ELR (cell line): ENCODE results near the gene LYPLAL1.

Experiments used
- DNase-seq: peaks from one replicate; pipeline ENCODE4 v3.0.0-alpha.2; 2015; ENCODE audit warnings: low read depth

LYPLAL1 gene

DNA sequence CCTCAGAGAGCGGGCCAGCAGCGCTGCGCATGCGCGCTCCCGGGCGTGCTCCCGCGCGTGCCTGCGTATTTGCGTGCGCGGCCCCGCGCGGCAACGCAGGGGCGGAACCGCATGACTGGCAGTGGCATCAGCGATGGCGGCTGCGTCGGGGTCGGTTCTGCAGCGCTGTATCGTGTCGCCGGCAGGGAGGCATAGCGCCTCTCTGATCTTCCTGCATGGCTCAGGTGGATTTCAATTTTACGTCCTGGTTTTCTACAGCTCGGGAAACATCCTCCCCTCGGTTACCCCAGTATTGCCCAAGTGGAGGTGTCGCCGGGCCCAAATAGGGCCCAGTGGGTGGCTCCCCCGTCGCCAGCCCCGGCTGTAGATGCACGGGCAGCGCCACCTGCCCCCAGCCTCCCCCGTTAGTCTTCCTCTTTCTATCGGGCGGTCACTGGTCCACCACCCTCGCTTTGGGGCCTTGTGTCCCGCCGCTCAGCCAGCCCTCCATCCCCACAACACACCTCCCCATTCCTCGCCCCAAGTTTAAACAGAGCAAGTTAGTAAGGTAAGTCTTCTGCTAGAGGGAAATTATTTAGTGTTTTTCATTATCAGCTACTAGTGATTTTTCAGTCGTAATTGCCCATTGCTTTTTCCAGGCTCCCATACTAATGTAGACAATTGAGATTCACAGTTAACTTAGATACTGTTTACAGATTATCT, at the start of gene LYPLAL1:
LYPLAL1 (plus strand) TSS at position 121 of the 702 bp plus-strand sequence; CDS start at position 134, 13 bp downstream.
- peak; percentile 89 for DNase-seq

DNA sequence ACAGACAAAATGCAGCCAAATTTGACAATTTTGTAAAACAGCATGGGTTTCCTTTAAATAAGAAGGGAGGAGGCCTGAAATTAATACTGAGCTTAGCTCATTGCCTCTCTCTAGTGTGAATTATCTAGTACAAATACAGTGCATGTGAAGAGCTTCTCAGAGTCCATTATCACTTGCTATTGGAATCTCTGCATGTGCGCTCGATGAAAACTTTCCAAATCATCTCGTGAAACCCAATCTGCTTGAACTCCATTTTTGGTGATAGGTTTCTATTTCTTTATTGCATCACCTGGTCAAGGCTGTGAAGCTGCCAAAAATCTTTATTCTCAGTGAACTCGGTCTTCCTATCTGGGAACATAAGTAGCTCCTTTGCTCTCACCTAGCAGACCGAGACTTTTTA, 49.5 kb upstream of the LYPLAL1 start:
- no peak for DNase-seq

DNA sequence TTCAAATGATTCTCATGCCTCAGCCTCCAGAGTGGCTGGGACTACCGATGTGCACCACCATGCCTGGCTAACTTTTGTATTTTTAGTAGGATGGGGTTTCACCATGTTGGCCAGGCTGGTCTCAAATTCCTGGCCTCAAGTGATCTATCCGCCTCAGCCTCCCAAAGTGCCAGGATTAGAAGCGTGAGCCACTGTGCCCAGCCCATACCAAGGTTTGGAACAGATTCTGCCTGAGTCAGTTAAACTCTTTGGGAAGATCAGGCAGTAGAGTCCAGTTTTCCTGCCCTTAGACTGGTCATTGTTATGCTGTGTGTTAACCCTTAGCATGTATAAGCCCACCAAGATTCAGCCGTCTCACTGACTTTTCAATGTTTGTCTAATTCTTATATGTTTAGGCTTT, 48.3 kb upstream of the LYPLAL1 start:
- no peak for DNase-seq

DNA sequence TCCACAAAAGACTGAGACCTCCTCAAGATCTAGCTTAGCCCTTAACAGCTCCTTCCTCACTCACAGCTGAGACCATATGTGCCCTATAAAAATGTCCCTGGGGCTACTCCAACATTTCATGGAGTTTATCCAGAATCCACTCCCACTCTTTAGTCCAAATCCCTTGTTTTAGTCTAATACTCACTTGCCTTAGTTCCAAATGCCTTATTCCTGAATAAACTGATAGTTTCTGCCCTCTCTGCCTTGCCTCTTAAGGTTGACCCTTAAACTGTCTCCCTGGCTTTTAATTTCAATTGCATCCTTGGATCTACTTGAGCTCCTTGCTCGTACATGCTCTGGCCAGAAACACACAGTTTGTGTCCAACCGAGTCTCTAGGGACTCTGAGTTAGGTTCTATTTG, 47.3 kb upstream of the LYPLAL1 start:
- DNase-seq, result no peak

DNA sequence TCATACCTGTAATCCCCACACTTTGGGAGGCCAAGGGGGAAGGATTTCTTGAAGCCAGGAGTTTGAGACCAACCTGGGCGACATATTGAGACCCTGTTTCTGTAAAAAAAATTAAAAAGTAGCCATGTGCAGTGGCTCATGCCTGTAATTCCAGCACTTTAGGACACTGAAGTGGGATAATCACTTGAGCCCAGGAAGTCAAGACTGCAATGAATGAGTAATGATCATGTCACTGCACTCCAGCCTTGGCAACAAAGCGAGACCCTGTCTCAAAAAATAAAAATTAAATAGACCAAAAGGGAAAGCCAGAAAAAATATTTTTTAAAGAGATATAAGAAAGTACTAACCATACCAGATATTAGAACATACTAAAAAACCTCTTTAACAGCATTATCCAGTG, 44.7 kb upstream of the LYPLAL1 start:
- peak; percentile 58 for DNase-seq

DNA sequence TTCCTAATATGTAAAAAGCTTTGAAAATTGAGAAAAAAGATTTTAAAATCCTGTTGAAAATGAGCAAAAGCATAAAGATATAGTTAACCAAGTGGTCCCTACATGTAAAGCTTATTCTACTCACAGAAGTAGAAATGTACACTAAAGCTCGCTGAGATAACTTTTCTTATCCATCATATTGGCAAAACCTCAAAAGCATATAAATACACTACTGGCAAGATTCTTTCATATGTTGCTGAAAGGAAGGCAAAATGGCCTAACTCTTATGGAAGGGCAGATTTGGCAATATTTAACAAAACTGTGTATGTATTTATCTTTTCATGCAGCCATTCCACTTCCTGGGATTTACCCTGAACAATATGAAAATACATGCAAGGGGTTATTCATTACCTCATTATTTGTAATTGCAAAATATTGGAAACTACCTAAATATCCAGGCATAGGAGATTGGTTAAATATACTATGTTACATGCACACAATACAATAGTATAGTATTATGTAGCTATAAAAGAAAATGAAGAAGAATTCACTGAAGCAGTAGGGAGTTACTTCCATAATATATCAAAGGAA, 43.2 kb upstream of the LYPLAL1 start:
- DNase-seq, result no peak

DNA sequence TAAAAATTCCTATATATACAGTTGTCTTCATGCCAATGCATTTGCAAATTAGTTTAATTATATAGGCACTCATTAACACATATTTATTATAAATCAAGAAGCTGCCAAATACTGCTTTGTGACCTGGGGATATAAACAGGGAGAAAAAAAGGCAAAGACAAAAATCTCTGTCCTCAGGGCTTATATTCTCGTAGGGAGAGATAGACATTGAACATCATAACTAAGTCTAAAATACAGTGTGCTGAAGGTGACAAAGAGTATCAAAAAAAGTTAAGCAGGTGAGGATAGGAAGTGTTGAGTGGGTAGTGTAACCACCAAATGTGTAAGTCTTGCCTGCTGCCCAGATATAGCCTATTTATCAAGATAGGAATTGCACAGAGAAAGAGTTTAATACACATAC, 40.7 kb upstream of the LYPLAL1 start:
- DNase-seq, result no peak

DNA sequence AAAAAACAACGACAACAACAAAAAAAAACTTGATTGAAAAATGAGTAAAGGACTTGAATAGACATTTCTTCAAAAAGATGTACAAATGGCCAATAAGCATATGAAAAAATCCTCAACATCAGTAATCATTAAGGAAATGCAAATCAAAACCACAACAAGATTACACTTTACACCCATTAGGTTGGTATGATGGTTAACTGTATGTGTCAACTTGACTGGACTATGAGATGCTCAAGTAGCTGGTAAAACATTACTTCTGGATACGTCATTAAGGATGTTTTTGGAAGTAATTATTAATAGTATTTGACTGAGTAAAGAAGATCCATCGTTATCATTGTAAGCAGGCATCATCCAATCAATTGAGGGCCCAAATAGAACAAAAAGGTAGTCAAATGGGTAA, 34.9 kb upstream of the LYPLAL1 start:
- no peak for DNase-seq

DNA sequence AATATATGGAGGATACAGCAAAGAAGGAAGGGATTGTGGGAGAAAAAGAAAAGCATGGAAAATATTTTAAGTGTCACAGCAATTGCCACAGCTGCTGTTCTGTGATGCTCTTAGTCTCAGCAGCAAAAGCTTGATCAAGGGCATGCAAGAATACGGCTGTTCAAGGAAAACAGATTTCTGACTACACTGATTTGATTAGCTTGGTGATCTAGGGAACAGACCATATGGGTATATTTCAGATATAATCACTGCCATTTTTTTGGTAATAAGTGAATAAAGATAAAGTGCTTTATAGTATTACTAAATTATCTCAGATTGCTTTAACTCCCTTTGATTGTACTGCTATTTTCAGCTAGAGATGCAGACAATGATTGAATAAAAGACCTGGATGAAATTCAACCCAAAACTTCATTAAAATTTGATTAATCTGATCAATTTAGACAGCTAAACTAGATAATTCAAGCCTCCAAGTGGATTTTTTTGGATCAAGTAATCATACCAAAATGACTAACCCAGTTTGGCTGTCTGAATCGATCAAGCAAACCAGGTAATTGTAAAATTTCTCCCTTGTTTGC, 33.3 kb upstream of the LYPLAL1 start:
- DNase-seq, result no peak

DNA sequence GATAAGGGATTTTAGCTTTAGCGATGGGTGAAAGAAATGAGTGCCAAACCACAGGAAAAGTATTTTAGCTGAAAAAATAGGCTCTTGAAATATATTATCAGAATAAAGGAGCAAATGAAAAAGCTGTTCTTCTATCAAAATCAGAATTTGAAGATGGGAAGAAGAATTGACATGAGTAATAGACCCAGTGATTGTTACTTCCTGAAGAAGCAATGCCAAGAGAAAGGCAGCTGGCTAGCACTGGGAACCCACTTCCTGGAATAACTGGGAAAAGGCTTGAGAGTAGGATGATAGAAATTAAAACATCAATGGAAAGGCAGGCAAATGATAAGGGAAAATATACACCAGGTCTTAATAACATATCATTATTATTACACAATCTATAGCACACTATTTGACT, 29.9 kb upstream of the LYPLAL1 start:
- DNase-seq, result peak; percentile 66

DNA sequence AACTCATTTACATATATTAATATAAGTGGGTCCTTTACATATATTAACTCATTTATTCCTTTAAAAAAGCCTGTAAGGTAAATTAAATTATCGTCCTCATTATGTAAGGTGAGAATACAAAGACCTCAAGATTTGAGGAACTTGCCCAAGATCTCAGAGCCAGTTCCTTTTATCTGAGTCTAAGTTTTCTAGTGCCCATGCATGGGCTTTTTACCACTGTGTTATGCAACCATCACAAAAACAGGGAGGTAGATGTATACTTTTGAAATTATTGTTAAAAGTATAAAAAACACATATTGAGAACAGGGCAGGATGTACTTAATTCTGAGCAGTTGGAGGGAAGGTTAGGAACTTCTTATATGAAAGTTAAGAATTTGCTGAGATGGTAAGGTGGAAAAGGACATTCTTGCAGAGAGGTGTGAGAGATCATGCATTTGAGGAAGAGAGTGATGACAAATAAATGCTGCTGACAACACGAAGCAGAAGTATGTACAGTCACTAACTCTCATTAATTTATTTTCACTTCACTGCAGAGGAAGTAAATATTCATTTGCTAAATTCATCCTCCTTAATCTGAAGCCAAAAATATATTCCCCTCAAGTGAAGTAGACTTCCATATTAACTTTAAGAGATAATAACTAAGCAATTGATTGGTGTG, 28.9 kb upstream of the LYPLAL1 start:
- no peak for DNase-seq

DNA sequence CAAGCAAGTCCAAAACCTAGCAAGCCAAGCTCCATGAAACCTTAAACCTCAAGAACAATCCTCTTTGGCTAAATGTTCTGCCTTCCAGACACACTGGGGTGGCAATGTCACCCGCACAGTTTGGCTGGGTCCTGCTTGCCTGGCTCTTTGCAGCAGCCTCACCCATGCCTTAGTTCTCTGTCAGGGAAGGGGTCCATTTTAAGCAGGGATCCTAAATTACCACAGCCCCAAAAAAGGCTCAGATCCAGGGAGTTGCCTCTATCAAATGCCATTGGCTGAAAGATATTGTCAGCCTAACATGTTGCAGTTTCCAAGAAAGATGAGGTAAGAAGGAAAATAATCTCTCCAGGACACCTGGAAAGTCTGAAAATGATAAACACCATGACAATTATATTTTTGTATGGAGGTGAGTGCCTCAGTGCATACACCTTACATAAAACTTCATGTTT, 26.1 kb upstream of the LYPLAL1 start:
- no peak for DNase-seq

DNA sequence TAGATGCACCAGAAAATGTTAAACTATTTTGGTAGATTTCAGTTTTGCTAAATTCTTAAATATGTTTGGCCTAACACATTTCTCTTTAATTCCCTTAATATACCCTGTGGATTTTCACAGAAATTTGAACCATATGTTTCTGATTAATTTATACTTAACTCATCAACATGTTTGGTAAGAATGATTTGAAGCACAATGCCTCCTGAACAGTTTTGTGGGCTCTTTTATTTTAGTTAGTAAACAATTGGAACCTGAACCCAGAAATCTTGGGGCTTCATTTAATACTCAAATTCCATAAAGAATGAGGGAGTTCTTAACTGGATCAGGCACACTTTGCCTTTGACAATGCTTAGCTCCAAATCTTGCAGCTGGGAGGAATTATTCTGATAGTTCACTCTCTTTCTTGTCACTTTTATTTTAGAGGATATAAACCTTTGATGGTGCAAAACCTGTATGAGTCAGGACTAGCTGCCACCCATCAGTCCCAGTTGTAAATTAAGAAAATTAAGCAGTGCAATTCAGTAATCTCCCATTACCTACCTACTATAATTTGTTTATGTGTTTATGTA, 24.6 kb upstream of the LYPLAL1 start:
- DNase-seq, result no peak

DNA sequence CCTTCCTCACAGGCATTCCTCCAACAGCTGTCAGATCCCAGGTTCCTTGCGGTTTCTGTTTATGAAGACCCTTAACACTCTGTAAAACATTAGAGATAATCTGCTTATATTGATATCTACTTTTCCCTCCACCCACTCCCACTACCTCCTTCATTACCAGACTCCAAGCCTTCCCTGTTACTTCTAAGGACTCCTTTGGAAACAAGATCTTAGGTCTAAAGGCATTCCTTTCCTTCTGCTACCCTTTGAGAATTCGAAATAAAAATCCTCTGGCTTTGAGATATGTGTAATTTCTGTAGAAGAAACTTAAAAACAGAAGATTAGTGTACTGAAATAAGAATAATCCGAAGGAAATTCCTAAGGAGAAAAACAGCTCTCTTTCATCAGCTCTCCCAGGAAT, 23.7 kb upstream of the LYPLAL1 start:
- no peak for DNase-seq

DNA sequence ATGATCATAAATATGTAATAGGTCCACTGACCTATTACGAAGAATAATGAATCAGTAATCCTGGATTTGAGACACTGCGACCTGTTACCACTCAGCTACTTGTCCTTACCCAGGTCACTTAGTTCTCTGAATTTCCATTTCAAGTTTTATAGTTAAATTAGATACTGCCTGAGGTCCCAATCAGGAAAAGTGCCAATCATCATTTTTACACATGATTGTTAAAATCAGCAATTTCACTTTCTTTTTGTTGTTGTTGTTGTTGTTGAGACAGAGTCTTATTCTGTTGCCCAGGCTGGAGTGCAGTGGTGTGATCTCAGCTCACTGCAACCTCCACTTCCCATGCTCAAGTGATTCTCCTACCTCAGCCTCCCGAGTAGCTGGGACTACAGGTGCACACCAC, 22.8 kb upstream of the LYPLAL1 start:
- DNase-seq, result no peak

DNA sequence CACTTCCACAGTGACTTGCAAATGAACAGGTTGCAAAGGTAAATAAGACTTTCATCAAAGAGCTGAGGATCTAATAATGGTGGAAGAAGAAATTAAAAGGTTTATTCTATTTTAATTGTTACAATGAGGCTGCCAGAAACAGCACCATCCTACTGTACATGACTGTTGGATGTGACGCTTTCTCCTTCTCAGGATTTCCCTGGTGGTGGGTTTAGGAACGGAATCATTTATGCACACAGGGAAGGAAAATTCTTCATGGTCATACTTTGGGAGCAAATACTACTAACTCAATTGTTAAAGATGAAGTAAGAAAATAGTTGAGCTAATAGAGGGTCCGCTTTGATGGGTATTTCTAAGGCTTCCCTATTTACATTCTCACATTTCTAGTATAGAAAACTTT, 22.2 kb upstream of the LYPLAL1 start:
- no peak for DNase-seq

DNA sequence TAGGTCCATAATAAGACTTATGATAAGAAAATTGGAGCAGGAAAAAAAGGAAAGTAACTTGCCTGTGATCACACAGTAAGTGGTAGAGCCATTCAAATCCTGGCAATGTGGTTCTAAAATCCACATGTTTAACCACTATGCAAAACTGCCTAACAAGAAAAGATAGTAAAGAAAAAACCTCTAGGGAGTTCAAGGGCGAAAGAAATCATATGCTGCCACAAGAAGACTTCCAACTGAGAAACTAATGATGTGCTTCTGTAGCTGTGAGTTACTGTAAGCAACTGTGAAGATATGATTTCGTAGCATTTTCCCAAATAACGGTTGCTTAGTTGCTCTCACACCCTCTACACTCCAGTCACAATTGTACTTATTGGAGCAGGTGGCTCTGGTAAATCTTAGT, 20.9 kb upstream of the LYPLAL1 start:
- no peak for DNase-seq

DNA sequence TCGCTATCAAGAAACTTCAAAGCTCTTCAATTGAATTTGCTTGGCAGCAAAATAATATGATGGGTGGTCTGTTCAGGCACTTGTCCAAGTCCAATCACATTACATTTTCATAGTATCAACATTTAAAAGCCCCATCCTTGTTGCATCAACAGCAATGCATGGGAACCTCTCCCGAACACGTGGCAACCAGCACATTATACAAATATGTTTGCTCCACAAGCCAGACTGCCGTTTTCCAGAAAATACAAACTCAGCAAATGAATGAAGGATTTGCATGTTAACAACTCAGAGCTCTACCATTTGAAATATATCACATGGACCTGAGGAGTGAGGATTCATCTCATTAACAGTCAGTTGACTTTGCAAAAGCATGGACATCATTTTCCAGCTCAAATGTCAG, 20.0 kb upstream of the LYPLAL1 start:
- DNase-seq, result no peak

DNA sequence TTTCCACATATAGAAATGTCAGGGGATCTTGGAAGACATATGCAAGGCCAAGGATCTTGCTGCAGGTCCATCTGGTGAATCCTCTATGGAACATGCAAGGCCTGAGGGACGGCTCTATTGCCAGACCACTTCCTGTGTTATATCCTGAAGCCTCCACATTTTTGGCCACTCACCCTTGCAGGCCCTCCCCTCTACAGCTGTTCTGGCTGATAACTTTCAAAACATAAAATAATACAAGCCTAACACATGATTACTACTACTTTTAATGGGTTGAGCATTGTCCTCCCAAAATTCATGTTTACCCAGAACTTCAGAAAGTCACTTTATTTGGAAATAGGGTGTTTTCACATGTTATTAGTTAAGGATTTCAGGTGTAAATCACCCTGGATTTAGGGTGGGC, 18.5 kb upstream of the LYPLAL1 start:
- DNase-seq, result peak; percentile 17

DNA sequence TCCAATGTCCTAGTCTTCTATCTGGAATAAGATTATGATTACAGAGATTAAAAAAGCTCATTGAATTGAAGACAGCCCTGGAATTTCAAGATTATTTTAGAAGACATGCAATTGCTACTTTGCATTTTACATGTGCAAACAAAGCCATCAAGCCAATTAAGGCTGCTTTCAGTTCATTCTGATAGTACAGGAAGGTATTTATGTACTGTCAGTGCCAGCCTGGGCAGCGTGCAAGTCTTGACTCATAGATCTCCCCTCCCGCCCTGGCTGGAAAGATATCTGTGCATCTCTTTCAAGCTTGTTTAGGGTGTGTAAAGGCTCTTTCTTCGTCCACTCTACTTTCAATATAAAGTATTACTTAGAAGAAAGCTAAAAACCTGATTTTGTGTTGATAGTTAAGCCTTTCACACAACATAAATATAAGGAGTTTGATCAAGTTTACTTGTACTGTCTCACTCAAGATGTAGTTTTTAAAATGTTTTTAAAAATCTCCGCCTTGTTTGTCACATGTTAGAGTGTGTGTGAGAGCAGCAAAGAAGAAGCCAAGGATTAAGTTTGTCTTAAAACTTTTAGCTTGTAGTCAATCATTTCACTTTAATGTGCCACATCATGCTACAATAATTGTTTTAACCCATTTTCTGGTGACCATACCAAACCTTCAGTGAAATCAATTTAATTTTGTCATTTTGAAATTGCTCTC, 13.6 kb upstream of the LYPLAL1 start:
- no peak for DNase-seq

DNA sequence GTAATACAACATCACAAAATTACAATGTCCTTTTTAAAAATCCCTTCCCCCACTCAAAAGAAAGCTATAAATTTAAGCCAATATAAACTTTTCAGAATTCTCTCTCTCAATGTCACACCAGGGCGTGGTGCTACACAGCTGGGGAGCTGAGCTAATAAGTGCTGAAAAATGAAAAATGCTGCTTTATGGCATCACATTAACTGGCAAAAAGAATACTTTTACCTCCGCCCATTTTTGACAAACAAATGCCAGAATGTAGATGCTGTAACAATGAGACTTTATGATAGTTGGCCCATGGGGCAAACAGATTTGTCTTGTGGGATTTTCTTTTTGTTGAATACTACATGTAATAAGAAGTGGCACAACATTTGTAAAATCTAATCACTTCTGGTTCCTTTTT, 12.7 kb upstream of the LYPLAL1 start:
- no peak for DNase-seq

DNA sequence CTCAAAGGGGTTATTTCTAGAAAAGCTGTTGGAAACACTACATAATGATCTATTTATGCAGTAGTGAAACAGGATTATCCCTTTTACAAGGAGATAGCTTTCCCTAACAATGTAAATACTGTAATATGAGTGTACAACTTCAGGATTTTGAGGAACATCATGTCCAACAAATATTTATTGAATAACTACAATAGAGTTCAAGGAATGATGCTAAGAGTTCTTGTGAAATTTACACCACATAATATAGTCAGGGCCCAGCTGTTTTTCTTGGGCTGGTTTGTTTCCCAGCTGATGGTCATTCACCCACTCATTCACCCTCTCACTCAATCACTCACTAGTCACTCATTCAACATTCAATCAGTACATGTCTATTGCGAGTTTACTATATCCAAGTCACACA, 12.3 kb upstream of the LYPLAL1 start:
- DNase-seq, result no peak
